Jurkat, Clone E6-1 (cell line): ENCODE results near the gene TNKS1BP1.

Experiments used
- DNase-seq: peaks from one replicate; pipeline ENCODE4 v3.0.0-alpha.2; 2011; ENCODE audit warnings: low read depth, low spot score
- H3K4me3 ChIP-seq: 2 replicates; pipeline ENCODE4 v1.5.1; 2011; ENCODE audit warnings: mild to moderate bottlenecking, low read length, control low read depth, moderate library complexity

Gene TNKS1BP1

DNA sequence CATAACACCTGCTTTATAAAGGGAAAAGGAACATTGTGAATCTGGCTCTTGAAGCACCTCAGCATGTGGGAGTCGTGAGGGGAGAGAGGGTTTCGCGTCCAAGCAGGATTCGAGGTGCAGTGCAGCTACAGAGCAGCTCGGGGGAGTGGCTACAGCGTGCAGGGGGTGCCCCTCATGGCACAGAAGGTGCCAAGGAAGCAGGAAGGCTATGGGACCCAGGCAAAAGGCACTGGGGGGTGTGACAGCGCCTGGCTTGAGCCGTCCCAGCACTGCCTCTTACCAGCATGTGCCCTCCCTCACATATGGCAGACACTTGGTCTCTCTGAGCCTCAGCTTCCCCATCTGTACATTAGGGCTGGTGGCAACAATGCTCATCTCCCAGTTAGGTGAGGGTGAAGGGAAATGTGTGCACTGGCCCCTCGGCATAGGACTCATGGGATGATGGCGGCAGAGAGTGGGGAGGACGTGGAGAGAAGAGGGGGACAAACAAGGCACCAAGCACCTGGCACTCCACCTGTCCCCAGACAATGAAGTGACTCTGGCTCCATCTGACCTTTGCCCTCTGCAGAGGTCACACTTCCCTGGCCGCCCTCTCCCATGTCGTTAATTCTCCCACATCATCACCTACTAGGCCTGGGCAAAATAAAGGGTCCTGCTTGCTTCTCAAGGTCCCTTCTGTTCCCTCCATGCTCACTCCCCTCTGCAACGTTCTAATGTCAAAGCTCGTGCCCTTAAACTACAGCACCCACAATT is 10.4 kb downstream of the TNKS1BP1 start:
- DNase-seq: no peak
- no peak overlapping the region for H3K4me3 ChIP-seq

- H3K4me3 ChIP-seq: no peak overlapping the region
- DNase-seq: no peak
Measured at GRCh38 chr11:57313788-57314135, 11.0 kb downstream of the TNKS1BP1 start.

DNA sequence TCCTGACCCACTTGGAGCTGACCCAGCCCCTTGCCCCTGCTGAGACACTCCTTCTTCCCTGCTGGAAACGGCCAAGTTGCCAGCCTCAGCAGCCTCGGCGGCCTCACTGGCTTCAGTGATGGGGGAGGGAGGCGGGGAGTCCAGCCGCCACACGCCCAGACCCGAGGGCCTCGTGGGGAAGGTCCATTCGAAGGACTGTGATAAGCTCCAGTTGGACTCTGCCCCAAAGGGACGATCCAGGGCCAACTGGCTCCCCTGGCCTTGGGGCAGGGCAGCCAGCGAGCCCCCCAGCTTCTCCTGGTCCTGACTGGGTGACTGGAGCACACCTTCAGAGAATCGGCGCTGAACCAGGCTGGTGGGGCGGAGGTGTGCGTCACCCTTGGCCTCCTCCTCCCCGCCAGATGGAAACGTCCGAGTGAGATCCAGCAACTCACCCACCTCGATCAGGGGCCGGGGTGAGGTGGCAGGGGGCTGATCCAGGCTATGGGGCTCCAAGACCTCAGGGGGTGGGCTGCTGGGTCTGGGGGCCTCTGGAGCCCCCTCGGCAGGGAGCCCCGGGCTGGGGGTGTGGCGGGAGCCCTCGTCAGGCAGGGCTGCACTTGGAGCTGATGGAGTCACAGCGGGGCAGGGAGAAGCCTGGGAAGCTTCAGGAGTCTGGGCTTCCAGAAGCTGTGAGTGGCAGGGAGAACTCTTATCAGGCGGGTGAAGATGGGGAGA is 11.5 kb downstream of the TNKS1BP1 start:
- DNase-seq: no peak
- H3K4me3 ChIP-seq: no peak overlapping the region

- no peak for DNase-seq
- H3K4me3 ChIP-seq: no peak overlapping the region
Measured at GRCh38 chr11:57312511-57313021, 12.2 kb downstream of the TNKS1BP1 start.

GRCh38 chr11:57311109-57311936 is 13.4 kb downstream of the TNKS1BP1 start:
- peak; percentile 83 for DNase-seq
- H3K4me3 ChIP-seq: peak overlapping the region; percentile 36

DNA sequence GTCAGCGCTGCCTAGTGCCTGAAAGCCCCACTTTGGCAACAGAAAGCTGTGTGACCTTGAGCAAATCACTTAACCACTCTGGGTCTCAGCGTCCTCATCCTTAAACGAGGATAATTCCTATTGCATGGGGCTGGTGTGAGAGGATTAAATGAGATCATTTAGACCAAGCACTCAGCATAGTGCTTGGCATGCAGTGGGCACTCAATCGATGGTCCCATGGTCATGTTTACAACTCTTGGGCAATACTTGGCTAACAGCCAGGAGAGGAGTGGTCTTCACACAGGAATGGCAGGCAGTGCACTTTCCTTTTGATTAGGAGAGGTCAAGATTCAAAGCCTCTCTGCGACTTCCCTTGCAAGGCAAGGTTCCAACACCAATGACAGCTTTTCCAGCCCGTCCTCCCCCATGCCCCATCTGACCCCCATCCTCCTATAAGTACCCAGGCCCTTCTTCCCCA is 14.1 kb downstream of the TNKS1BP1 start:
- H3K4me3 ChIP-seq: no peak overlapping the region; the same call in 1 of the 2 replicates
- DNase-seq: no peak

- H3K4me3 ChIP-seq: no peak overlapping the region
- DNase-seq: no peak
Measured at GRCh38 chr11:57310091-57310490, 14.7 kb downstream of the TNKS1BP1 start.

DNA sequence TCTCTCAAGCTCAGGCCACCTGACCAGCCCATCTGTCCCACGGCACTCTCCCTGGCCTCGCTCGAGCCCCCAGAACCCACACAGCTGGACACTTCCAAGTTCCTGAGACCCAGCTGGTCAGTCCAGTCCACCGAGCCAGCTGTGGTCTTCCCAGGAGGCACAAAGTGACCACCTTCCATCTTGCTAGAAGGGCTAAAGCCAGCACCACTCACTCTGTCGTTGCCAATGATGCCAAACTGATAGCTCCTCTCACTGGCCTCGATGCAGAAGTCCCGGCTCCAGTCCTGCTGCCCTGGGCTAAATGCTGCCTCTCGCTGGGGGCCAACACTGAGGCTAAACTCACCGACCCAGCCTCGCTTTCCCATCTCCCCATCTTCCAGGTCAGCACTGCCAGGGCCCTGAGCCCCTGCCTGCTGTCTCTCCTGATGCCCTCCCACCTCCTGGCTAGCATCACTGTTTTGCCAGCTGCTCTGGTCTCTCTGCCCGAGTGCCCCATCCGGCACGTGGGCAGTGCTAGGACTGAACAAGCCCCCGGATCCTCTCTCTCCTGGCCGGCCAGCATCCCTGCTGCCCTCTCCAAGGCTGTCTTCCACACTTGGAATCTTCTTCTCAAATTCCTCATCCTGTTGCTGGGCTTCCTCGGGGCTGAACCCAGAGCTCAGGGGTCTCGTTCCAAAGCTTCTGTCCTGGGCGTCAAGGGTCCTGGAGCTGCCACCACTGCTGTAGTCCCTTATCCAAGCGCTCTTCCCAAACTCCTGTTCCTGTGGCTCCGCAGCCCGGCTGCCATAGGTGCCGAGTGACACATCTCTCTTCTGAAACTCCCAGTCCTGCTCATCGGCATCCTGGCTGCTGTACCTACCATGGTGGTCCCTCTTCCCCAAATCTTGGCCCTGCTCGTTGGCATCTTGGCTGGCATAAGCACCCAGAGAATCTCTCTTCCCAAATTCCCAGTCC is 15.4 kb downstream of the TNKS1BP1 start:
- DNase-seq: no peak

GRCh38 chr11:57308426-57309060 is 16.2 kb downstream of the TNKS1BP1 start:
- no peak overlapping the region for H3K4me3 ChIP-seq
- DNase-seq: no peak

More for the DNA sequence above, 15.4 kb downstream of the TNKS1BP1 start:
- H3K4me3 ChIP-seq: no peak overlapping the region

DNA sequence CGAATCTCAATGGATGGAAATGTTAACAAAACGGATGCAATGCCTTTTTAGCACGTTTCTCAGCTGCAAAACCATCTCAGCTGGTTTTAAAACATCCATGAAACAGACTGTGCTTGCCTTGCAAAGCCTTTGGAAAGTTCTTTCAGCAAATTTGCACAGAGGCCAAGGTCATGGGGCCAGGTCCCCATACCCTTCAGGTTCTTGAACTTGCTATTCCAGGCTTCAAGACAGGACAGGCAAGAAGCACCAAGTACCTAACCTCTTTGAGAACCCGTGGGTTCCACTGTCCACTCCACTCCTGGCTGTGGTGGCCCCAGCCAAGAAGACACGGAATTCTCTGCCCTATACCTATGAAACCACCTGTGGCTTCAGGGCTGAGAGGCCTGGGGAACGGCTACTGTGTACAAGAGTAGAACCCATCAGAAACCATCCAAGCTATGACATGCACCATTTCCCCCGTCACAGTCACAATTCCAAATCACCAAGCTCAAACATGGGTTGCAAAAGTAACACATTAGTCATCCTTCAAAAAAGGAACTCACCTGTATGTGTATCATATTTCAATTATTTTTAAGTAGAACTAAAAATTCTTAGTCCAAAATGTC is 17.0 kb downstream of the TNKS1BP1 start:
- no peak for DNase-seq
- H3K4me3 ChIP-seq: no peak overlapping the region

GRCh38 chr11:57306940-57307565 is 17.7 kb downstream of the TNKS1BP1 start:
- H3K4me3 ChIP-seq: no peak overlapping the region
- no peak for DNase-seq

- DNase-seq: no peak
- H3K4me3 ChIP-seq: no peak overlapping the region
Measured at GRCh38 chr11:57306161-57306876, 18.4 kb downstream of the TNKS1BP1 start.

DNA sequence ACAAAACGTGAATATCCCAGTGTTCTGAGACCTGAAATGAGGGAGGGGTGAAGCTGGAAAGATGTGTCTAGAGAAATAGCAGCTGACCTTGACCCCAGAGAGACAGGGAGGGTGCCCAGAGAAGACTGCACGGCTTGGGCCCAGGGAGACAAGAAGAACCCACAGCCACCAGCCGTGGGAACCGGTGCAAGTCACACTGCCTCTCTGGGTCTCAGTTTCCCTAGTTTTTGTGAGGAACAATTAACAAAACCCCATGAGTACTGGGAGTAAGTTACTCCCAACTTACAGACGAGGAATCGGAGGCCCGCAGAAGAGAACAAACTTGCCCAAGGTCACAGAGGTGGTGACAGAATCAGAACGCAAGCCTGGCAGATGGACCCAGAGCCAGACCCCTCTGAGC is 19.2 kb downstream of the TNKS1BP1 start:
- DNase-seq: no peak
- H3K4me3 ChIP-seq: no peak overlapping the region

DNA sequence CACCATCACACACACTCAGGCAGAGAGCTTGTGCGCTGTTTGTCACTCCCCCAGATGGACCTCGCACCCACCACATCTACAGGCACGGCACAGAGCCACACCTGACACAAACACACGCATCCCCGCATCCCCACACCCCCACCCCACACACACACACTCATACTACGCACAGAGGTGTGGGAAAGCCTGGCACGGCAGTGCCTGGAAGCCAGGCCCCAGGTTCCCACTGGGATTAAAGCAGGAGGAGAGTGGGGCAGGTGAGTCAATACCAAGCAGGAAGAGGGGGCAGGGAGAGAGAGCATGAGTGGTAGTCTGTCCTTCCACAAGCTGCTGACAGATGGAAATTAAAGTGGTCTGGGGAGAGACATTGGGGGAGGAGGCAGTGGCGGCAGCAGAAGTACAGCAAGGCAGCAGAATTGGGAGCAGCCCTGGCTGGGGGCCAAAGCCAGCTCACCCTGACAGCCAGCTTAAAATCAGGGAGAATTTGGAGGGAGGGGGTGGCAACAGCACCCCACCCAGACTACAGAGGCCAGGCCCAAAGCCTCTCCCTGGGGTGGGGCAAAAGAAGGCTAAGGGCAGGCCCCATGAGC is 20.7 kb downstream of the TNKS1BP1 start:
- no peak for DNase-seq
- no peak overlapping the region for H3K4me3 ChIP-seq

GRCh38 chr11:57303280-57303989 is 21.3 kb downstream of the TNKS1BP1 start:
- no peak overlapping the region for H3K4me3 ChIP-seq

GRCh38 chr11:57302489-57302888 is 22.3 kb downstream of the TNKS1BP1 start:
- no peak overlapping the region for H3K4me3 ChIP-seq
- no peak for DNase-seq

More at GRCh38 chr11:57303280-57303989, 21.3 kb downstream of the TNKS1BP1 start:
- DNase-seq: no peak
